Panc1 (cell line): ENCODE measurements around the gene TIAM2. TPM values are rescaled to one million over a fixed set of nuclear protein-coding genes. Genes with fewer than 3 reads are reported as not detected.
"Not testable (repeated sequence)": the region's sequence is repeated elsewhere in the genome, so short reads cannot be mapped to it uniquely, and the experiment has no call there.

Source experiments
- ATAC-seq: fragments of 200-7000 bp; cut with Tn5 transposase; 2 replicates; pipeline ENCODE4 v1.9.1; 2020; ENCODE audit warnings: mild to moderate bottlenecking, moderate library complexity
- BruUV-seq: library from RNA; stranded (reverse); fragments of 400-500 nt; replicated peaks from 2 replicates; lab custom pipeline; 2021; lab: Mats Ljungman, UMichigan
- CTCF ChIA-PET: fragments of 300-600 bp; sonication (Branson Sonifier 250); formaldehyde crosslinking; loops from one replicate; lab custom pipeline; 2022; ENCODE audit warnings: antibody characterized with exemption; lab: Charles Lee
- POLR2A ChIA-PET: fragments of 300-600 bp; sonication (Branson Sonifier 250); formaldehyde crosslinking; loops from one replicate; lab custom pipeline; 2022; ENCODE audit warnings: antibody characterized with exemption; lab: Charles Lee
- DNase-seq: peaks from one replicate; pipeline ENCODE4 v3.0.0-alpha.2; 2010; ENCODE audit warnings: low read depth, low spot score
- H3K27ac ChIP-seq: 2 replicates; pipeline ENCODE4 v1.5.1; 2011; ENCODE audit warnings: mild to moderate bottlenecking, low read length, inconsistent platforms
- H3K27me3 ChIP-seq: fragments of 200-500 bp; sonication (Bioruptor generic); 2 replicates; pipeline ENCODE4 v1.6.0; 2014; ENCODE audit warnings: low read length, inconsistent platforms; ENCODE audit not compliant: control insufficient read depth, insufficient read depth
- H3K36me3 ChIP-seq: fragments of 200-500 bp; sonication (Bioruptor generic); 2 replicates; pipeline ENCODE4 v1.5.1; 2014; ENCODE audit warnings: inconsistent platforms, mild to moderate bottlenecking, low read length, moderate library complexity; ENCODE audit not compliant: control insufficient read depth, insufficient read depth
- H3K4me1 ChIP-seq: 2 replicates; pipeline ENCODE4 v1.5.1; 2011; ENCODE audit warnings: inconsistent platforms, mild to moderate bottlenecking, low read length, moderate library complexity; ENCODE audit not compliant: control insufficient read depth, insufficient read depth
- H3K4me3 ChIP-seq, 2 experiments: 2 replicates each; pipeline ENCODE4 v1.5.1; 2011 to 2012; ENCODE audit warnings: low read depth in 2 of 2, low read length in 2 of 2, mild to moderate bottlenecking in 2 of 2, inconsistent platforms in 1 of 2, moderate library complexity in 1 of 2
- H3K9me3 ChIP-seq: fragments of 200-500 bp; sonication (Bioruptor generic); 2 replicates; pipeline ENCODE4 v1.5.1; 2014; ENCODE audit warnings: low read depth, mild to moderate bottlenecking, inconsistent platforms, low read length, moderate library complexity; ENCODE audit not compliant: control insufficient read depth, insufficient read depth
- CTCF ChIP-seq: fragments of 450-650 bp; IDR thresholded peaks from 2 replicates; pipeline ENCODE4 v1.5.1; 2017; ENCODE audit warnings: mild to moderate bottlenecking
- POLR2AphosphoS5 ChIP-seq: IDR thresholded peaks from 2 replicates; pipeline ENCODE4 v1.6.1; 2012; ENCODE audit warnings: mild to moderate bottlenecking, low read depth, low read length, moderate library complexity
- REST ChIP-seq, 2 experiments: IDR thresholded peaks; 2 replicates each; pipeline ENCODE4 v1.6.1; 2011 to 2012; ENCODE audit warnings: low read depth in 2 of 2, control low read depth in 1 of 2, low read length in 1 of 2, mild to moderate bottlenecking in 1 of 2, moderate library complexity in 1 of 2; ENCODE audit not compliant: insufficient read depth in 1 of 2
- SIN3A ChIP-seq: IDR thresholded peaks from 2 replicates; pipeline ENCODE4 v1.6.1; 2012; ENCODE audit warnings: low read depth, mild to moderate bottlenecking, low read length, moderate library complexity, borderline replicate concordance; ENCODE audit not compliant: insufficient read depth
- TCF7L2 ChIP-seq: IDR thresholded peaks from 2 replicates; pipeline ENCODE4 v1.6.1; 2011; ENCODE audit warnings: mild to moderate bottlenecking, low read depth, low read length, inconsistent platforms
- in situ Hi-C: cut with HindIII; loops from 2 replicates; pipeline ENCODE4 v1.10.0; 2016; ENCODE audit warnings: low sequenced_read_pairs, low pct_unique_long_range_greater_than_20kb
- intact Hi-C: fragments of 100-400 bp; cut with micrococcal nuclease; formaldehyde crosslinking; loops from one replicate; pipeline ENCODE4 v1.10.0; 2022; ENCODE audit not compliant: unreplicated experiment
- total RNA-seq: library from RNA; stranded (reverse); gene quantifications from one replicate; pipeline ENCODE4 v1.2.1, GENCODE V29; 2021; ENCODE audit not compliant: unreplicated experiment

The TIAM2 gene
- total RNA-seq, 1 experiment from 2014 or later, result 14.9 TPM

- peak; percentile 73 for ATAC-seq
- Histone ChIP-seq H3K27me3 (no peaks in the 10 kb centered on the region), H3K9me3 (no peaks in the 10 kb centered on the region), H3K27ac (peak overlapping the region; percentile 55; the same call in 1 of the 2 replicates), H3K4me3 (no peak overlapping the region), H3K4me1 (peaks cover 48% of the 10 kb centered on the region), H3K36me3 (no peaks in the 10 kb centered on the region)
- POLR2A ChIA-PET, result no interaction called here
- in situ Hi-C loops (no loop called here), intact Hi-C loops (no loop called here)
- DNase-seq, result no peak
- no peak for TF ChIP-seq TCF7L2
- no peak for TF ChIP-seq REST (IDR thresholded peaks at IDR 0.05; ENCODE audit: insufficient read depth in 1 of 2, low read depth in 2 of 2, low read length in 1 of 2)
- no peak for TF ChIP-seq SIN3A
- TF ChIP-seq POLR2AphosphoS5, result no peak
- TF ChIP-seq CTCF, result no peak
- CTCF ChIA-PET, result no interaction called here
- BruUV-seq, result no TSS peak
Measured at GRCh38 chr6:155014670-155015300, 19.7 kb downstream of the TIAM2 start.

GRCh38 chr6:155018415-155018814 is 23.3 kb downstream of the TIAM2 start:
- ATAC-seq, H3K4me3 ChIP-seq, H3K27ac ChIP-seq, DNase-seq, in situ Hi-C loops, intact Hi-C loops, H3K9me3 ChIP-seq, H3K36me3 ChIP-seq, BruUV-seq, H3K27me3 ChIP-seq: not testable (repeated sequence)
- ChIA-PET POLR2A (interaction anchor here (0.7 kb wide), 1 partner anchor 429 kb away, joined by 3 read pairs; no protein-coding TSS in a partner anchor), CTCF (interaction anchor here (1.2 kb wide), 1 partner anchor 150 kb away, joined by 3 read pairs; no protein-coding TSS in a partner anchor)
- H3K4me1 ChIP-seq, result peaks cover 37% of the 10 kb centered on the region

GRCh38 chr6:155021680-155022079 is 26.6 kb downstream of the TIAM2 start:
- POLR2A ChIA-PET, result no interaction called here
- in situ Hi-C loops (no loop called here), intact Hi-C loops (no loop called here)
- H3K9me3 ChIP-seq, result no peaks in the 10 kb centered on the region
- ATAC-seq, result no peak
- no peak for DNase-seq
- H3K4me3 ChIP-seq, result no peak overlapping the region
- H3K36me3 ChIP-seq, result no peaks in the 10 kb centered on the region
- H3K4me1 ChIP-seq, result peaks cover 23% of the 10 kb centered on the region
- BruUV-seq, result no TSS peak
- CTCF ChIA-PET, result no interaction called here
- TF ChIP-seq TCF7L2 (no peak), CTCF (no peak), POLR2AphosphoS5 (no peak), REST (IDR thresholded peaks at IDR 0.05; ENCODE audit: insufficient read depth in 1 of 2, low read depth in 2 of 2, low read length in 1 of 2) (no peak), SIN3A (no peak)
- H3K27ac ChIP-seq, result 0 out of 2 replicates have a peak overlapping the region, but pooled peaks have one; percentile 9
- no peaks in the 10 kb centered on the region for H3K27me3 ChIP-seq
